Neural cell (in vitro differentiated cells): ENCODE data around the gene ERCC6L. TPM values are rescaled to one million over a fixed set of nuclear protein-coding genes. Genes with fewer than 3 reads are reported as not detected.
A peak's percentile ranks its signal among the peaks of the same experiment; 100 is the strongest.

ENCODE experiments used
- H2AFZ ChIP-seq: fragments of 200-600, 300-800 bp; sonication (generic), shearing (Covaris generic); 2 replicates; pipeline ENCODE4 v1.6.0; 2014; ENCODE audit warnings: low read depth, mild to moderate bottlenecking, antibody characterized with exemption, low read length, moderate library complexity
- H3F3A ChIP-seq: fragments of 200-600 bp; shearing (Covaris generic); 2 replicates; pipeline ENCODE4 v1.6.1; 2016; ENCODE audit warnings: mild to moderate bottlenecking, moderate library complexity, mixed read lengths, antibody characterized with exemption, low read length; ENCODE audit not compliant: insufficient read depth, poor library complexity, severe bottlenecking
- H3K27ac ChIP-seq: fragments of 200-600, 300-800 bp; sonication (generic), shearing (Covaris generic); 2 replicates; pipeline ENCODE4 v1.5.1; 2014; ENCODE audit warnings: mild to moderate bottlenecking, low read length, moderate library complexity
- H3K27me3 ChIP-seq: fragments of 300-800, 200-600 bp; sonication (generic), shearing (Covaris generic); 2 replicates; pipeline ENCODE4 v1.6.0; 2014; ENCODE audit warnings: mild to moderate bottlenecking, low read depth, low read length, moderate library complexity; ENCODE audit not compliant: insufficient read depth
- H3K36me3 ChIP-seq: fragments of 300-800, 200-600 bp; sonication (generic), shearing (Covaris generic); 2 replicates; pipeline ENCODE4 v1.5.1; 2014; ENCODE audit warnings: mild to moderate bottlenecking, antibody characterized with exemption, low read length, moderate library complexity; ENCODE audit not compliant: insufficient read depth
- H3K4me2 ChIP-seq: fragments of 300-800, 200-600 bp; sonication (generic), shearing (Covaris generic); 2 replicates; pipeline ENCODE4 v1.6.0; 2014; ENCODE audit warnings: mild to moderate bottlenecking, low read length
- H3K4me3 ChIP-seq: fragments of 300-800, 200-600 bp; sonication (generic), shearing (Covaris generic); 2 replicates; pipeline ENCODE4 v1.5.1; 2014; ENCODE audit warnings: mild to moderate bottlenecking, low read length, moderate library complexity
- H3K79me2 ChIP-seq: fragments of 200-600 bp; shearing (Covaris generic); replicated peaks from 2 replicates; pipeline ENCODE4 v1.6.0; 2014; ENCODE audit warnings: mild to moderate bottlenecking, low read length, moderate library complexity; ENCODE audit not compliant: insufficient read depth
- H3K9ac ChIP-seq: fragments of 300-800, 200-600 bp; sonication (generic), shearing (Covaris generic); 2 replicates; pipeline ENCODE4 v1.6.1; 2016; ENCODE audit warnings: mild to moderate bottlenecking, low read length, mixed read lengths
- H3K9me2 ChIP-seq: fragments of 200-600 bp; shearing (Covaris generic); 2 replicates; pipeline ENCODE4 v1.6.1; 2016; ENCODE audit warnings: mild to moderate bottlenecking, low read length, mixed read lengths; ENCODE audit not compliant: insufficient read depth
- H3K9me3 ChIP-seq: fragments of 200-600, 300-800 bp; sonication (generic), shearing (Covaris generic); 2 replicates; pipeline ENCODE4 v1.6.1; 2016; ENCODE audit warnings: mild to moderate bottlenecking, mixed run types, low read length, moderate library complexity, mixed read lengths
- H4K20me1 ChIP-seq: fragments of 200-600 bp; shearing (Covaris generic); 2 replicates; pipeline ENCODE4 v1.6.1; 2016; ENCODE audit warnings: mild to moderate bottlenecking, mixed run types; ENCODE audit not compliant: insufficient read depth
- CTCF ChIP-seq: fragments of 450-650 bp; IDR thresholded peaks from 2 replicates; pipeline ENCODE4 v1.5.1; 2014; ENCODE audit warnings: antibody characterized with exemption, mild to moderate bottlenecking, moderate library complexity; ENCODE audit not compliant: poor library complexity, severe bottlenecking
- EP300 ChIP-seq: fragments of 450-650 bp; conservative IDR thresholded peaks from 2 replicates; pipeline ENCODE4 v1.6.1; 2014; ENCODE audit warnings: antibody characterized with exemption, mild to moderate bottlenecking, moderate library complexity; ENCODE audit not compliant: poor library complexity, severe bottlenecking
- EZH2 ChIP-seq: fragments of 200-600, 300-800 bp; shearing (Covaris generic), sonication (generic); IDR thresholded peaks from 2 replicates; pipeline ENCODE4 v1.6.1; 2014; ENCODE audit warnings: antibody characterized with exemption, low read length, borderline replicate concordance, mild to moderate bottlenecking; ENCODE audit not compliant: insufficient read depth, poor library complexity, severe bottlenecking
- MXI1 ChIP-seq: fragments of 450-650 bp; conservative IDR thresholded peaks from 2 replicates; pipeline ENCODE4 v1.6.1; 2014; ENCODE audit warnings: antibody characterized with exemption, mild to moderate bottlenecking; ENCODE audit not compliant: poor library complexity, severe bottlenecking
- POLR2AphosphoS5 ChIP-seq: IDR thresholded peaks from 2 replicates; pipeline ENCODE4 v1.6.1; 2012
- RAD21 ChIP-seq: fragments of 450-650 bp; conservative IDR thresholded peaks from 2 replicates; pipeline ENCODE4 v1.6.1; 2014; ENCODE audit warnings: antibody characterized with exemption, mild to moderate bottlenecking, moderate library complexity
- REST ChIP-seq: IDR thresholded peaks from 2 replicates; pipeline ENCODE4 v1.6.1; 2012; ENCODE audit warnings: borderline replicate concordance
- SMC3 ChIP-seq: fragments of 450-650 bp; conservative IDR thresholded peaks from 2 replicates; pipeline ENCODE4 v1.6.1; 2014; ENCODE audit warnings: antibody characterized with exemption, mild to moderate bottlenecking, moderate library complexity; ENCODE audit not compliant: poor library complexity
- TAF1 ChIP-seq: IDR thresholded peaks from 2 replicates; pipeline ENCODE4 v1.6.1; 2012; ENCODE audit warnings: low read depth
- polyA plus RNA-seq: library from polyadenylated mRNA; depleted of rRNA; stranded (reverse); fragments of >200 nt; gene quantifications from 2 replicates; pipeline ENCODE4 v1.2.3, GENCODE V29; 2014

The ERCC6L gene
- polyA plus RNA-seq, 1 donor from 2014 or later = 0.28 TPM

GRCh38 chrX:72182924-72183323, 55.9 kb downstream of the ERCC6L start:
- H3K9me3 ChIP-seq = no peaks in the 10 kb centered on the region
- H3K9me2 ChIP-seq = no peaks in the 10 kb centered on the region
- H3K27me3 ChIP-seq = no peaks in the 10 kb centered on the region
- no peaks in the 10 kb centered on the region for H3K79me2 ChIP-seq
- H3K4me3 ChIP-seq = peak overlapping the region; percentile 80
- no peaks in the 10 kb centered on the region for H3F3A ChIP-seq
- TF ChIP-seq CTCF (no peak), EP300 (no peak), MXI1 (no peak), TAF1 (no peak), SMC3 (no peak), RAD21 (no peak), REST (no peak), EZH2 (no peak), POLR2AphosphoS5 (no peak)
- H3K27ac ChIP-seq = no peak overlapping the region
- H4K20me1 ChIP-seq = no peaks in the 10 kb centered on the region
- no peak overlapping the region for H2AFZ ChIP-seq
- H3K9ac ChIP-seq = no peak overlapping the region
- H3K4me2 ChIP-seq = peak overlapping the region; percentile 30
- H3K36me3 ChIP-seq = no peaks in the 10 kb centered on the region

- Histone ChIP-seq H3K4me3 (peak within 1 kb of the TSS; percentile 80), H4K20me1 (no peaks in the 10 kb centered on the region), H3K4me2 (peak within 1 kb of the TSS; percentile 65), H3K36me3 (no peaks in the 10 kb centered on the region), H3K9ac (peak within 1 kb of the TSS; percentile 82), H3F3A (no peaks in the 10 kb centered on the region), H3K27me3 (no peaks in the 10 kb centered on the region), H3K9me2 (no peaks in the 10 kb centered on the region), H3K27ac (peak within 1 kb of the TSS; percentile 93), H3K79me2 (no peaks in the 10 kb centered on the region), H2AFZ (no peak within 1 kb of the TSS), H3K9me3 (no peaks in the 10 kb centered on the region)
- peak; percentile 80 for TF ChIP-seq POLR2AphosphoS5
- TF ChIP-seq EZH2 = no peak
- TF ChIP-seq RAD21 = peak; percentile 41
- peak; percentile 68 for TF ChIP-seq REST
- TF ChIP-seq MXI1 = peak; percentile 59
- peak; percentile 50 for TF ChIP-seq SMC3
- TF ChIP-seq TAF1 = peak; percentile 65
- TF ChIP-seq EP300 = peak; percentile 36
- no peak for TF ChIP-seq CTCF
Measured at GRCh38 chrX:72181178-72182125, 57.4 kb downstream of the ERCC6L start, which contains the start of gene PIN4. TSS of gene PIN4 (plus strand) at chrX:72181757. CDS start at chrX:72181786, 29 bp downstream.
